ENCODE measurements around the gene BTG2.

BTG2 gene

GRCh38 chr1:203300441-203301330, 4.6 kb upstream of the BTG2 start:
- intact Hi-C loops (cut with DNase I; ENCODE audit: low total_unique reads) = no loop called here
- no peaks in the 10 kb centered on the region for H3K27me3 ChIP-seq
- no peak for DNase-seq
- no peaks in the 10 kb centered on the region for H3K36me3 ChIP-seq
- no peak for TF ChIP-seq CTCF (IDR thresholded peaks at IDR 0.05)
- H3K4me1 ChIP-seq = peaks cover 0 to 19% (median 11%) of the 10 kb centered on the region in 4 donors
- H3K27ac ChIP-seq = no peak overlapping the region
- H3K4me3 ChIP-seq = no peak overlapping the region
- no peaks in the 10 kb centered on the region for H3K9me3 ChIP-seq

- intact Hi-C loops (cut with DNase I; ENCODE audit: low total_unique reads) = no loop called here
- Histone ChIP-seq H3K27me3 (no peaks in the 10 kb centered on the region), H3K9me3 (no peaks in the 10 kb centered on the region), H3K4me3 (no peak overlapping the region), H3K27ac (no peak overlapping the region), H3K36me3 (no peaks in the 10 kb centered on the region), H3K4me1 (peaks cover 0 to 13% (median 8%) of the 10 kb centered on the region in 4 donors)
- TF ChIP-seq CTCF (IDR thresholded peaks at IDR 0.05) = no peak
- DNase-seq = no peak
These were observed 4.0 kb upstream of the BTG2 start for GRCh38 chr1:203301331-203301668.

- H3K36me3 ChIP-seq = peaks cover 6 to 7% (median 7%) of the 10 kb centered on the region in 3 donors
- TF ChIP-seq CTCF (IDR thresholded peaks at IDR 0.05) = no peak
- H3K27me3 ChIP-seq = no peaks in the 10 kb centered on the region
- H3K9me3 ChIP-seq = no peaks in the 10 kb centered on the region
- H3K27ac ChIP-seq = no peak overlapping the region
- intact Hi-C loops (cut with DNase I; ENCODE audit: low total_unique reads) = no loop called here
- DNase-seq = no peak
- peaks cover 0 to 15% (median 9%) of the 10 kb centered on the region in 4 donors for H3K4me1 ChIP-seq
- no peak overlapping the region for H3K4me3 ChIP-seq
These were observed 2.9 kb upstream of the BTG2 start for GRCh38 chr1:203302456-203302855.

DNA sequence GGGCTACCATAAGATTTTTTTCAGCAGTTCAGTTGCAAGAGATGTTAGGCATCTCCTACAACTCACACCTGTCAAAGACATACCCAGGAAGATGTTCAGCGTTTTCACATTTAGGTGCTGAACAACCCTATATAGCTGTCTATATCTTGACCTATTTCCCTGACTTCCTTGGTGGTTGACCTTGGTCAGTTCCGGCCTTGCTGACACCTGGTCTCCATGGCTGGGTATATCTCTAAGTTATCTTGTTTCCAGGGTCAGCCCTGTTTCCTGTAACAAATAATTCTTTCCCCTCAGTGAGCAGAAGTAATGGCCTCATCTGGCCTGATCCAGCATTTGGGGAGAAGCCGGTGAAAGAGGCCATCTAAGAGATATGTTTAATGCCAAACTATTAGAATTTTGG, 2.4 kb upstream of the BTG2 start:
- Histone ChIP-seq H3K36me3 (peaks cover 11 to 12% (median 11%) of the 10 kb centered on the region in 3 donors), H3K4me1 (peaks cover 0 to 19% (median 13%) of the 10 kb centered on the region in 4 donors), H3K9me3 (no peaks in the 10 kb centered on the region), H3K27ac (no peak overlapping the region), H3K27me3 (no peaks in the 10 kb centered on the region), H3K4me3 (no peak overlapping the region)
- TF ChIP-seq CTCF (IDR thresholded peaks at IDR 0.05) = no peak
- no peak for DNase-seq
- intact Hi-C loops (cut with DNase I; ENCODE audit: low total_unique reads) = no loop called here

DNA sequence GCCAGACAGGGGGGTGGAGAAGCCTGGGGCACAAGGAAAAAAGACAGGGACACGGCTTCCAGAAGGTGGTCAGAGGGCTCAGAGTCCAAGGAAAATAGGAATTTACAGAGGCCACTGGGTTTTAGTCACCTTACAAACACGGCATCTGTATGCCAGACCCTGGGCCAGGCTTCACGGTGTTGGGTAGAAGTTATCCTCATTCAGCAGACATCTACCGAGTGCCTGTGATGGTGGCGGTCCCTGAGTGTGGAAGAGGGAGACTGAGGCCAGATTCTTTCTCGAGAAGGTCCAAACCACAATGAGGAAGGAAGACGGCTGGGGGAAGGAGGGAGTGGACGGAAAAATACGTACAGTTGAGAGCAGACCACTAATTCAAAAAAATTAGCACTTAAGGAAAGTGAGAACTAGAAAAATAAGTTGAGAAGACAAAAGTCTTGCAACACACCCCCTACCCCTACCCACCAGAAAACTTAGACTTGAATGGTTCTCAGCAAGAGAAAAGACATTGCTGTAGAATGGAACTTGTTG, 864 bp upstream of the BTG2 start:
- DNase-seq = peak in 1 of 2 donors; percentile 36
- Histone ChIP-seq H3K27ac (peak overlapping the region; percentile 100), H3K36me3 (peaks cover 25 to 27% (median 27%) of the 10 kb centered on the region in 3 donors)

More for the DNA sequence above, 864 bp upstream of the BTG2 start:
- TF ChIP-seq CTCF (IDR thresholded peaks at IDR 0.05) = no peak
- intact Hi-C loops (cut with DNase I; ENCODE audit: low total_unique reads) = no loop called here
- Histone ChIP-seq H3K27me3 (no peaks in the 10 kb centered on the region), H3K4me1 (peaks cover 0 to 35% (median 29%) of the 10 kb centered on the region in 4 donors), H3K9me3 (no peaks in the 10 kb centered on the region), H3K4me3 (peak overlapping the region; percentile 94 to 100)
